GM19240 (cell line): ENCODE data around the gene ACCS.

ENCODE experiments used
- DNase-seq: peaks from one replicate; pipeline ENCODE4 v3.0.0; 2011; ENCODE audit warnings: low spot score; ENCODE audit not compliant: insufficient read length

Gene ACCS

DNA sequence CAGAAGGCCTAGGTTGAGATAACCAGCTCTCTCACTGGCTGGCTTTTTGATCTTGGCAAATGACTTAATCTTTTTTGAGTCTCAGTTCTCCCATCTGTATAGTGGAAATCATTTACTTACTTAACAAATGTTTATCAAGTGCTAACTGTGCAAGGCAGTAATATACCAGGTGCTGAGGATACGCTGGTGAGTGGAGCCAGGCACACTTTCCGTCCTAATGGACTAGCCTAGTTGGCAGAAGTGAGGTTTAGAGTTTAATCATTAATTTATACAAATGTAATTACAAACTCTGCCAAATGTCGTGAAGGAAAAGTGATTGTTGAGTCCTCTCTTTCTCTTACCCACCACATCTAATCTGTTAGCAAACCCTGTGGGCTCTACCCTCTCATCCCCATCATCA lies 62.7 kb downstream of the ACCS start:
- no peak for DNase-seq

DNA sequence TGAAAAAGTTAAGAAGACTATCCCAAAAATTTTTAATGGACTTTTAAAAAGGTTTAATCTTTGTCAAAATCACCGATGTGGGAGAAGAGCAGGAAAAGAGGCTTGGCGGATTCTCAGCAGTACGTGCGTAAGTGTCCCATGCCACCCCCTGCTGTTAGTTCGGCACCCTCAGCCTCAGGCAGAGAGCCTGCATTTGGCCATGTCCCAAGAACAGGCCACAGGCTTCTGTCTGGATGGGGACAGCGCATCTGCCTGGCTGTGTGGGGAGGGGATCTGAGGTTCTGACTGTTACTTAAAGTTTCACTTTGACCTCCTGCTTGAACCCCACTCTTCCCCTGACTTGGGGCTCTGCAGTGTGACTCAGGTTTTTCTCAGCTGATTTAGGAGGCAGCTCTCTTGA lies 64.7 kb downstream of the ACCS start:
- DNase-seq, result no peak

DNA sequence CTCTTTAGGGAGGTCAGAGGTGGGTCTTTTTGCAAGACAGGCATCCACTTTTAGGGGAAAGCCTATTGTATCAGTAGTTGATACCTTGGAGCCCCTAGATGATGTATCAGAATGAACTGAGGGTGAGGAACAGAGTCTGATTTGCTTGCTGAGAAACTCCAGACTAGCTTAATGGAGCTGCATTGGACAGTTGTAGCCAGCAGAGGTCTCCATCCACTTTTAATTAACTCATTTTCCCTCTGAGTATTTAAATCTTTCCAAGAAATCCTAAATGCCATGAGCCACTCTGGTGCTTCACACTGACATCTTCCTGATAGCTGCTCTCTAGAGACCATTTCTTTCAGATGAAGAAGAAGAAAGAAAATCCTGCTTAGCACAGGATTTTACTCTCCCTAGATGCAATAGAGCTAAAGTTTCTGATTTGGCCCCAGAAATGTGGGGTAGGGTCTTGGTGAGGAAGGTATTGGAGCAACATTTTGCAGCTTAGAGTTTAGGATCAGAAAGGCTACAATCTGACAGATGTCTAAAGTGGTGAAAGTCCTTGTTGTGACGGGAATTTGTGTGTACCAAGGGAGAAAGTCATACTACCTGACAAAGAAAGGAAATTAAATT lies 67.4 kb downstream of the ACCS start:
- DNase-seq, result no peak
